Choroid plexus epithelial cell (primary cell): ENCODE measurements around the gene ZNF598.

Experiments used
- DNase-seq: peaks from one replicate; pipeline ENCODE4 v3.0.0-alpha.2; 2010; ENCODE audit warnings: low read depth
- H3K4me3 ChIP-seq: 2 replicates; pipeline ENCODE4 v1.5.1; 2011; ENCODE audit warnings: low read depth, mild to moderate bottlenecking, control low read depth, low read length, moderate library complexity
- CTCF ChIP-seq: conservative IDR thresholded peaks from 2 replicates; pipeline ENCODE4 v1.5.1; 2011; ENCODE audit warnings: low read depth, mild to moderate bottlenecking, control low read depth, inconsistent platforms, low read length, moderate library complexity

ZNF598 gene

GRCh38 chr16:2009791-2010510 is at the start of gene ZNF598:
Gene ZNF598 (minus strand): TSS chr16:2009821.
- peak within 1 kb of the TSS; percentile 82 for H3K4me3 ChIP-seq
- DNase-seq: peak; percentile 85
- TF ChIP-seq CTCF: no peak

- no peak for TF ChIP-seq CTCF
- no peak for DNase-seq
- no peak overlapping the region for H3K4me3 ChIP-seq
These were observed 49.3 kb upstream of the ZNF598 start for GRCh38 chr16:2058872-2059271.

GRCh38 chr16:2058420-2058819 is 48.8 kb upstream of the ZNF598 start:
- TF ChIP-seq CTCF: no peak
- no peak for DNase-seq
- no peak overlapping the region for H3K4me3 ChIP-seq

- TF ChIP-seq CTCF: no peak
- no peak overlapping the region for H3K4me3 ChIP-seq
- DNase-seq: no peak
These were observed 47.8 kb upstream of the ZNF598 start for GRCh38 chr16:2057438-2057837.

- peak; percentile 26 for TF ChIP-seq CTCF
- H3K4me3 ChIP-seq: no peak overlapping the region
- DNase-seq: no peak
These were observed 47.2 kb upstream of the ZNF598 start for GRCh38 chr16:2056681-2057407.

- H3K4me3 ChIP-seq: no peak overlapping the region
- DNase-seq: peak; percentile 41
- peak; percentile 46 for TF ChIP-seq CTCF
These were observed 46.5 kb upstream of the ZNF598 start for GRCh38 chr16:2056077-2056476.
